22Rv1 (cell line): Measurements from ENCODE around the gene ECE1.

Source experiments
- H3K27ac ChIP-seq: fragments of 450-650 bp; 2 replicates; pipeline ENCODE4 v1.5.1; 2017
- CTCF ChIP-seq: fragments of 450-650 bp; IDR thresholded peaks from 2 replicates; pipeline ENCODE4 v1.5.1; 2017; ENCODE audit warnings: mild to moderate bottlenecking
- ZFX ChIP-seq: fragments of 450-650 bp; IDR thresholded peaks from 2 replicates; pipeline ENCODE4 v1.6.1; 2017; ENCODE audit warnings: antibody characterized with exemption, borderline replicate concordance

Gene ECE1

GRCh38 chr1:21305900-21306189 is 15.6 kb upstream of the ECE1 start:
- TF ChIP-seq CTCF (no peak), ZFX (no peak)
- no peak overlapping the region for H3K27ac ChIP-seq

- TF ChIP-seq ZFX (no peak), CTCF (no peak)
- H3K27ac ChIP-seq = no peak overlapping the region
Observed at GRCh38 chr1:21305155-21305899, 15.1 kb upstream of the ECE1 start.

GRCh38 chr1:21304488-21304887 is 14.2 kb upstream of the ECE1 start:
- TF ChIP-seq ZFX (no peak), CTCF (no peak)

GRCh38 chr1:21302747-21303715 is 12.8 kb upstream of the ECE1 start:
- no peak overlapping the region for H3K27ac ChIP-seq
- TF ChIP-seq CTCF (no peak), ZFX (no peak)

More at GRCh38 chr1:21304488-21304887, 14.2 kb upstream of the ECE1 start:
- no peak overlapping the region for H3K27ac ChIP-seq

GRCh38 chr1:21301794-21302440 is 11.7 kb upstream of the ECE1 start:
- no peak overlapping the region for H3K27ac ChIP-seq
- no peak for TF ChIP-seq CTCF
- TF ChIP-seq ZFX = no peak

GRCh38 chr1:21300774-21301173 is 10.5 kb upstream of the ECE1 start:
- TF ChIP-seq CTCF (no peak), ZFX (no peak)
- no peak overlapping the region for H3K27ac ChIP-seq
